Umbilical cord (tissue), 2 donors: ENCODE data around the gene SLC16A10. TPM values are rescaled to one million over a fixed set of nuclear protein-coding genes. Genes with fewer than 3 reads are reported as not detected.
"Not testable (repeated sequence)": the region's sequence is repeated elsewhere in the genome, so short reads cannot be mapped to it uniquely, and the experiment has no call there.

Source experiments
- DNase-seq: peaks from one replicate; pipeline ENCODE4 v3.0.0-alpha.2; 2015; ENCODE audit warnings: low spot score
- total RNA-seq: library from RNA; depleted of rRNA; stranded (reverse); fragments of >200 nt; gene quantifications from one replicate; pipeline ENCODE4 v1.2.3, GENCODE V29; 2014; ENCODE audit warnings: low replicate concordance; ENCODE audit not compliant: insufficient read depth

SLC16A10 gene
- total RNA-seq, 1 donor from 2014 or later: 36.8 TPM

- DNase-seq: not testable (repeated sequence)
Measured at GRCh38 chr6:111131018-111131417, 43.7 kb downstream of the SLC16A10 start.

GRCh38 chr6:111132669-111133068 is 45.4 kb downstream of the SLC16A10 start:
- DNase-seq: not testable (repeated sequence)

DNA sequence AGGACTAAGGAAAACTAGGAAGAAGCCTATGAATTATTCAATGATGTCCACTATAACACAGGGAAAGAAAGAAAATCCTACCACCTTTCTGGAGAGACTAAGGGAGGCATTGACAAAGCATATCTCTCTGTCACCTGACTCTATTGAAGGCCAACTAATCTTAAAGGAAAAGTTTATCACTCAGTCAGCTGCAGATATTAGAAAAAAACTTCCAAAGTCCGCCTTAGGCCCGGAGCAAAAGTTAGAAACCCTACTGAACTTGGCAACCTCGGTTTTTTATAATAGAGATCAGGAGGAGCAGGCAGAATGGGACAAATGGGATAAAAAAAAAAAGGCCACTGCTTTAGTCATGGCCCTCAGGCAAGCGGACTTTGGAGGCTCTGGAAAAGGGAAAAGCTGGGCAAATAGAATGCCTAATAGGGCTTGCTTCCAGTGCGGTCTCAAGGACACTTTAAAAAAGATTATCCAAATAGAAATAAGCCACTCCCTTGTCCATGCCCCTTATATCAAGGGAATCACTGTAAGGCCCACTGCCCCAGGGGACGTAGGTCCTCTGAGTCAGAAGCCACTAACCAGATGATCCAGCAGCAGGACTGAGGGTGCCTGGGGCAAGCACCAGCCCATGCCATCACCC is 47.0 kb downstream of the SLC16A10 start:
- not testable (repeated sequence) for DNase-seq

DNA sequence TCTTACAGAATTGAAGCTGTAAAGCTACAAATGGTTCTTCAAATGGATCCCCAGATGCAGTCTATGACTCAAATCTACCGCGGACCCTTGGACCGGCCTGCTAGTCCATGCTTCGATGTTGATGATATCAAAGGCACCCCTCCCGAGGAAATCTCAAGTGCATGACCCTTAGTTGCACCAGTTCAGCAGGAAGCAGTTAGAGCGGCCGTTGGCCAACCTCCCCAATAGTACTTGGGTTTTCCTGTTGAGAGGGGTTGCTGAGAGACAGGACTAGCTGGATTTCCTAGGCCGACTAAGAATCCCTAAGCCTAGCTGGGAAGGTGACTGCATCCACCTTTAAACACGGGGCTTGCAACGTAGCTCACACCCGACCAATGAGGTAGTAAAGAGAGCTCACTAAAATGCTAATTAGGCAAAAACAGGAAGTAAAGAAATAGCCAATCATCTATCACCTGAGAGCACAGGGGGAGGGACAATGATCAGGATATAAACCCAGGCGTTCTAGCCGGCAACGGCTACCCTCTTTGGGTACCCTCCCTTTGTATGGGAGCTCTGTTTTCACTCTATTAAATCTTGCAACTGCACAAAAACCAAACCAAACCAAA is 50.3 kb downstream of the SLC16A10 start:
- not testable (repeated sequence) for DNase-seq

GRCh38 chr6:111147440-111147839 is 60.1 kb downstream of the SLC16A10 start:
- DNase-seq: no peak

GRCh38 chr6:111148110-111148509 is 60.8 kb downstream of the SLC16A10 start:
- DNase-seq: no peak

- no peak for DNase-seq
Measured at GRCh38 chr6:111150577-111150976, 63.3 kb downstream of the SLC16A10 start.

- DNase-seq: no peak
Measured at GRCh38 chr6:111154981-111155380, 67.7 kb downstream of the SLC16A10 start.

- no peak for DNase-seq
Measured at GRCh38 chr6:111157412-111157811, 70.1 kb downstream of the SLC16A10 start.

DNA sequence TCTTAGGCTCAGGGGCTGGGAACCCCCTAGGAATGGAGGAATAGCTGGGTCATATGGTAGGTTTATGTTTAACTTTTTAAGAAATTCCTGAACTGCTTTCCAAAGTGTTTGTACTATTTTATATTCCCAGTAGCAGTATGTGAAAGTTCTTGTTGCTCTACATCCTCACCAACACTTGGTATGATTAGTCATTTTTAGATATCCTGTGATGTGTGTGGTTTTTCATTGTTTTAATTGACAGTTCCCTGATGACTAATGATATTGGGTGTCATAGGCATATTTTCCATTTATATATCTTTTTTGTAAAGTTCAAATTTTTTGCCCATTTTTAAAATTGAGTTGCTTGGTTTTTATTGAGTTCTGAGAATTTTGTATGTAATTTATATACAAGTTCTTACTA is 72.3 kb downstream of the SLC16A10 start:
- DNase-seq: no peak

DNA sequence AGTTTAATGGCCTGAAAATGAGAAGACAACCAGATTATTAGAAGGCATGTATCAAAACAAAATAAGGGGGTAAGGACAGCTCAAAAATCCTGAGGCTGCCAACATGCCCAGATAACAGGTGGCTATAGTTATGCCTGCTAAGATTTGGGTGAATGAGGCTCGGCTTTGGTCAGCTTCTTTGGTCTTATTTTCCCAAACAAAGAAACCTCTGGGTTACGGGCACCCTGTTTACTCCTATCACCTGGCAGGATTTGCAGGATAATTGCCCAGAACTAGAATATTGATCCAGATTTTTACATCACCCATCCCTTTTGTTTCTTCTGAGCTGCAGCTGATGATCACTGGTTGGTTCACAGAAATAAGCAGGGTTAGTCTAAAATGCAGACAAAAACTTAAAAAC is 74.3 kb downstream of the SLC16A10 start:
- DNase-seq: no peak

DNA sequence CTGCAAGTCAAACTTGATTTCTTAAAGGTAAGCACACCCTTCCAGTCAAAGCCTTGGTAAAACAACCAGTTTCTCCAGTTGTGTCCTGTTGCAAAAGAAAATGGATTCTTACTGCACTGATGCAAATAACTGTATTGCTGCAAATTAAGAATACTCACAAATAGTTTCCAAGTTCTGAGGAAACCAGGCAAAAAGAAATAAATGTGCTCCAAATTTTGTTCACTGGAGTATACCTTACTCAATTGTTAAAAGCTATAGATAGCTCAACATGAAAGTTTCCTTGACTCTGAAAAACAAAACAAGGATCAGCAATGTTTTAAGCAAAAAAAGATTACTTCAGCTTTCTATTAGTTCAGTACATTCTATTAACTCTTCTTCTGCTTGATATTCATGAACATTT is 75.2 kb downstream of the SLC16A10 start:
- no peak for DNase-seq

- DNase-seq: peak; percentile 15
Measured at GRCh38 chr6:111171577-111172400, 84.5 kb downstream of the SLC16A10 start.

DNA sequence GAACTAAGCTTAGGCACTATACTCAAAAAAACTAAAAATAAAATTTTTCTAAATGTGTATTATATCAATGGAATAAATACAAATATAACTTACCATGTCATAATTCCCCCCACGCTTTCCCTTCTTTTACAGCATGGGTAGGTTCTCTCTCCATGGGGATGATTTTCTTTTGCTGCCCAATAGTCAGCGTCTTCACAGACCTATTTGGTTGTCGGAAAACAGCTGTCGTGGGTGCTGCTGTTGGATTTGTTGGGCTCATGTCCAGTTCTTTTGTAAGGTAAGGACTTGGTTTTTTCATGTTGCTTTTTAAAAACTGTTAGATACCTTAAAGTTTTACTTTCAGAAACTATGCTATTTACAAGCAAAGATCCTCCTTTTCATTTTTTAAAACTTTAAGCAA is 85.3 kb downstream of the SLC16A10 start:
- DNase-seq: peak; percentile 50

DNA sequence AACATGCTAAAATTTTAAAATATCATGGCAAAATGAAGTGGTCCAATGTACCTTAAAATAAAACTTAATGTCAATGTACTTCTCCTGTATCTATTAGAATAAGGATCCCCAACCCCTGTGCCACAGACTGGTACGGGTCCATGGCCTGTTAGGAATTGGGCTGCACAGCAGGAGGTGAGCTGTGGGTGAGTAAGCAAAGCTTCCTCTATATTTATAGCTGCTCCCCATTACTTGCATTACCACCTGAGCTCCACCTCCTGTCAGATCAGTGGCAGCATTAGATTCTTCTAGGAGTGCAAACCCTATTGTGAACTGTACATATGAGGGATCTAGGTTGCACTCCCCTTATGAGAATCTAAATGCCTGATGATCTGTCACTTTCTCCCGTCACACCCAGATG is 86.0 kb downstream of the SLC16A10 start:
- DNase-seq: no peak

DNA sequence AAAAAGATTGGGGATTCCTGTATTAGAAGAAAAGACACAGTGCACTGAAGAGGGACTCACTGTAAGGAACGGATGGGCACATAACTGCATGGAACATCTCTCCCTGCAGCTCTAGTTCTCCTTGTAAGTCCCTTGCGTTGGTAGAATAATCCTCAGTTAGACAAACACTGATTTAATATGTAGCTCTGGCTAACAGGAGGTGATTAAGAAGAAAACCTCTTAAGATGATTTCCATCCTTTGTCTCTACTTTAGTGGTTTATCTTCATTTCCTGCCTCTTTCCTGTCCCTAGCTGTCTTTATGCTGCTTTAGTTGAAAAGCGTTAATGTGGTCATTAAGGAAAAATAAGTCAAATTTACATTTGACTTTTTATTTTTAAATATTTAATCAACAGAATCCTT is 86.6 kb downstream of the SLC16A10 start:
- DNase-seq: peak; percentile 35

- DNase-seq: peak; percentile 12
Measured at GRCh38 chr6:111175109-111175508, 87.8 kb downstream of the SLC16A10 start.

DNA sequence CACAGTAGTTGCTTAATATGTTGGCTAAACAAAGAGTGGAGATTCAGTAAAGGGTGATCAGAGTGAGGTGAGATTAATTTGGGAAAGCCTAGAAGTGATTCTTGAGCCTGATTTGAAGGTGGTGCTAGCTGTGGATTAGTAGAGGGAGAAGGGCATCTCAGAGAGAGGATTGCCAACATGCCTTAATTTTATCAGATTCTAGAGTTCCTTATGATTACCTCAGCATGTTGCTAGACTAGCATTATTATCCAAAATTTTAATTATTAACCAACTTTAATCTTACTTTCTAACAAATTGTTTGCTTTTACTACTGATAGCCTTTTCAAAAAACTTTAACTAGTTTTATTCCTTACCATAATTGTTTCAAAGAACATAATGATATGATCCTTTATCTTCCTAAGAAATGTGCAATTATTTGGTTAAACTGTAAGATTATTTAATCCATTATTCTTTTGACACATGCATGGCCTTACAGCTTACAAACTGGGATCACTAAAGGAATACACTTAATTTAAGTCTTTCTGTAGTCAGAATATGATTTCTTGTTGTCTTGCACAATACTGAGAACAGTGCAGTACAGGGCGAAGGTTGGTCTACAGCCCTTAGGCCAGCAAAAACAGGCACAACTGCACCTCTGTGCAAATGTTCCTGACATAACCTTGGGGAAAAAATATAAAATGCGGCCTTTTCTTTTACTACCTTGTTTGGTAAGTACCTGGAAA is 88.9 kb downstream of the SLC16A10 start:
- DNase-seq: no peak

- DNase-seq: no peak
Measured at GRCh38 chr6:111176760-111177099, 89.4 kb downstream of the SLC16A10 start.

DNA sequence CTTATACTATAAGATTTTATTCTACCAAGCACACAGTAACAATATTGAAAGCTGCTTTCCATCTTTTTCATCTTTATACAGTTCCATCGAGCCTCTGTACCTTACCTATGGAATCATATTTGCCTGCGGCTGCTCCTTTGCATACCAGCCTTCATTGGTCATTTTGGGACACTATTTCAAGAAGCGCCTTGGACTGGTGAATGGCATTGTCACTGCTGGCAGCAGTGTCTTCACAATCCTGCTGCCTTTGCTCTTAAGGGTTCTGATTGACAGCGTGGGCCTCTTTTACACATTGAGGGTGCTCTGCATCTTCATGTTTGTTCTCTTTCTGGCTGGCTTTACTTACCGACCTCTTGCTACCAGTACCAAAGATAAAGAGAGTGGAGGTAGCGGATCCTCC is 89.8 kb downstream of the SLC16A10 start:
- DNase-seq: no peak

DNA sequence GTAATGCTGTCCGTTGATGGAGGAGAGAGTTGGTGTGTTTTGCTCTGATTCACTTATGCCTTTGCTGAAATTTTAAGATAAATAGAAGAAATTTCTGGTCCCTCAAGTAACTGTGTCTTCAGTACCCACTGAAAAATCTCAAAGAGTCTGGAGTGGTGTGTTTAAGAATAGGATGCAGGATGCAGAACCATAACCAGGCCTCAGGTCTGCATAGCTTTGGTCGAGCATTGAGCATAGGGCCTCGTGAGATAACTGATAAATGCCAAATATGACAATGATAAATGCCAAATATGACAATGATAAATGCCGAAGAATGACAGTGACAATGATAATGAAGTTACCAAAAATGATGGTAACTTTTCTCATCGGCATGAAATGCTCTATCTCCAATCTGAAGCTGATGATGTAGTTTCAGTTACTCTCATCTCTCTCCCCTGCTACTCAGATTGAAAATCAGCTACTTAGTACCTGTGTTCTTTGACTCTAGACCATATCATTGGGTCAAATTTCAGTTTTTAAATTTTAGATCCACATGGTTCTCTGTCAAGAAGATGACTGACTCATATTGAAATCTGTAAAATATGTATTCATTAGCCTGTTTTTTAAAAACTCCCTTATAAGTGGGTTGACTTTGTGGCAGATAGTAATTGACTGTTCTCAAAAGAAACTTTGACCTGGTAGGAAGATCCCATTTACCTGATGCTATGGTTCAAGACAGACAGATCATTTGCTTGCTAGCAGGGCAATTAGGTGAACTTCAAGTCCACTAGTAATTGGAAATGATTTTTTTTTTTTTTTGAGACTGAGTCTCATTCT is 96.6 kb downstream of the SLC16A10 start:
- DNase-seq: no peak
